ENCODE results near the gene CNTNAP5. TPM values are rescaled to one million over a fixed set of nuclear protein-coding genes. Genes with fewer than 3 reads are reported as not detected.

Gene CNTNAP5
- total and polyA plus RNA-seq, 8 donors, result 0.03 to 0.29 (median 0.10) TPM; not detected in 4

- no peak overlapping the region for H3K4me3 ChIP-seq
- no peaks in the 10 kb centered on the region for H3K4me1 ChIP-seq
- TF ChIP-seq CTCF (IDR thresholded peaks at IDR 0.05), result no peak
- no peak for DNase-seq
- no peak overlapping the region for H3K27ac ChIP-seq
- H3K9me3 ChIP-seq, result no peaks in the 10 kb centered on the region
- no peaks in the 10 kb centered on the region for H3K27me3 ChIP-seq
- intact Hi-C loops (cut with DNase I), result no loop called here
- ATAC-seq, result no peak
- no peaks in the 10 kb centered on the region for H3K36me3 ChIP-seq
These were observed 857.3 kb downstream of the CNTNAP5 start for GRCh38 chr2:124882423-124882822.

GRCh38 chr2:124883595-124883994 is 858.5 kb downstream of the CNTNAP5 start:
- DNase-seq, result no peak
- intact Hi-C loops (cut with DNase I), result no loop called here

GRCh38 chr2:124884315-124884714 is 859.2 kb downstream of the CNTNAP5 start:
- H3K27ac ChIP-seq, result no peak overlapping the region
- H3K27me3 ChIP-seq, result no peaks in the 10 kb centered on the region
- intact Hi-C loops (cut with DNase I), result no loop called here
- no peaks in the 10 kb centered on the region for H3K4me1 ChIP-seq
- no peak overlapping the region for H3K4me3 ChIP-seq
- TF ChIP-seq CTCF (IDR thresholded peaks at IDR 0.05), result no peak
- ATAC-seq, result no peak
- no peak for DNase-seq
- no peaks in the 10 kb centered on the region for H3K9me3 ChIP-seq
- no peaks in the 10 kb centered on the region for H3K36me3 ChIP-seq

More at GRCh38 chr2:124883595-124883994, 858.5 kb downstream of the CNTNAP5 start:
- ATAC-seq, result no peak
- Histone ChIP-seq H3K4me3 (no peak overlapping the region), H3K27ac (no peak overlapping the region), H3K4me1 (no peaks in the 10 kb centered on the region), H3K9me3 (no peaks in the 10 kb centered on the region), H3K27me3 (no peaks in the 10 kb centered on the region), H3K36me3 (no peaks in the 10 kb centered on the region)
- TF ChIP-seq CTCF (IDR thresholded peaks at IDR 0.05), result no peak

- no peak for TF ChIP-seq CTCF (IDR thresholded peaks at IDR 0.05)
- H3K4me3 ChIP-seq, result no peak overlapping the region
- H3K27me3 ChIP-seq, result no peaks in the 10 kb centered on the region
- no peak for ATAC-seq
- no peaks in the 10 kb centered on the region for H3K36me3 ChIP-seq
- no peak overlapping the region for H3K27ac ChIP-seq
- DNase-seq, result peak in 2 of 4 donors; percentile 25 to 37
- intact Hi-C loops (cut with DNase I), result no loop called here
- no peaks in the 10 kb centered on the region for H3K9me3 ChIP-seq
- no peaks in the 10 kb centered on the region for H3K4me1 ChIP-seq
These were observed 861.1 kb downstream of the CNTNAP5 start for GRCh38 chr2:124886216-124886615.

- H3K27me3 ChIP-seq, result no peaks in the 10 kb centered on the region
- H3K27ac ChIP-seq, result no peak overlapping the region
- no peak for TF ChIP-seq CTCF (IDR thresholded peaks at IDR 0.05)
- ATAC-seq (no peak), DNase-seq (no peak)
- H3K9me3 ChIP-seq, result no peaks in the 10 kb centered on the region
- no peak overlapping the region for H3K4me3 ChIP-seq
- no peaks in the 10 kb centered on the region for H3K36me3 ChIP-seq
- no peaks in the 10 kb centered on the region for H3K4me1 ChIP-seq
- intact Hi-C loops (cut with DNase I), result no loop called here
These were observed 862.4 kb downstream of the CNTNAP5 start for GRCh38 chr2:124887466-124887865.

Measured in left lung (tissue), 10 donors.